Fibroblast of villous mesenchyme (primary cell): Measurements from ENCODE around the gene IFI27. TPM values are rescaled to one million over a fixed set of nuclear protein-coding genes. Genes with fewer than 3 reads are reported as not detected.
"Not testable (repeated sequence)": the region's sequence is repeated elsewhere in the genome, so short reads cannot be mapped to it uniquely, and the experiment has no call there.

ENCODE experiments used
- DNase-seq: peaks from one replicate; pipeline ENCODE4 v3.0.0-alpha.2; 2010; ENCODE audit warnings: low read depth
- H3K4me3 ChIP-seq: 2 replicates; pipeline ENCODE4 v1.5.1; 2011; ENCODE audit warnings: low read depth, mild to moderate bottlenecking, low read length
- total RNA-seq: library from RNA; depleted of rRNA; stranded (reverse); fragments of >200 nt; gene quantifications from 2 replicates; pipeline ENCODE4 v1.2.3, GENCODE V29; 2012
- TF ChIP-seq, protein P1 (sequence below): IDR thresholded peaks from 2 replicates; pipeline ENCODE4 v1.5.1; 2012; ENCODE audit warnings: low read depth, mild to moderate bottlenecking, low read length; ENCODE audit not compliant: insufficient read depth

IFI27 gene
- total RNA-seq, 1 donor, result 51.4 TPM

DNA sequence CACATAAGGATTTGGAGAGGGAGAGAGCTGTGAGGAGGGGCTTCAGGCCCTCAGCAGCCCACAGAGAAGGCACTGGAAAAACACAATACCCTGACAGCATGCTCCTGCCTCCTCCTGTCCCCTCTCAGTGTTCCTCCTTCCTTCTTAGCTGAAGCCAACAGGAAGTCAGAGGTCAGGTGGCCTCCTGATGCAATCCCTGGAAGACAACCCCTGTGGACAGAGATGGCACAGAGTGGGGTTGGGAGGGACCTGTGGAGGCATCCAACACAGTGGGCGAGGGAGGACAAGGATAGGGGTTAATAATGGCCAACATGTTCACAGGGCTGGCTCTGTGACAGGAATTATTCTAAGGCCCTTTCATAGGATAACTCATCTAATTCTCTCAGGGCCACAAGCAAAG, 34.2 kb downstream of the IFI27 start:
- DNase-seq, result no peak
- TF ChIP-seq, protein P1, sequence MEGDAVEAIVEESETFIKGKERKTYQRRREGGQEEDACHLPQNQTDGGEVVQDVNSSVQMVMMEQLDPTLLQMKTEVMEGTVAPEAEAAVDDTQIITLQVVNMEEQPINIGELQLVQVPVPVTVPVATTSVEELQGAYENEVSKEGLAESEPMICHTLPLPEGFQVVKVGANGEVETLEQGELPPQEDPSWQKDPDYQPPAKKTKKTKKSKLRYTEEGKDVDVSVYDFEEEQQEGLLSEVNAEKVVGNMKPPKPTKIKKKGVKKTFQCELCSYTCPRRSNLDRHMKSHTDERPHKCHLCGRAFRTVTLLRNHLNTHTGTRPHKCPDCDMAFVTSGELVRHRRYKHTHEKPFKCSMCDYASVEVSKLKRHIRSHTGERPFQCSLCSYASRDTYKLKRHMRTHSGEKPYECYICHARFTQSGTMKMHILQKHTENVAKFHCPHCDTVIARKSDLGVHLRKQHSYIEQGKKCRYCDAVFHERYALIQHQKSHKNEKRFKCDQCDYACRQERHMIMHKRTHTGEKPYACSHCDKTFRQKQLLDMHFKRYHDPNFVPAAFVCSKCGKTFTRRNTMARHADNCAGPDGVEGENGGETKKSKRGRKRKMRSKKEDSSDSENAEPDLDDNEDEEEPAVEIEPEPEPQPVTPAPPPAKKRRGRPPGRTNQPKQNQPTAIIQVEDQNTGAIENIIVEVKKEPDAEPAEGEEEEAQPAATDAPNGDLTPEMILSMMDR, result no peak
- no peak overlapping the region for H3K4me3 ChIP-seq

- DNase-seq, result no peak
- TF ChIP-seq, protein P1, result no peak
- H3K4me3 ChIP-seq, result no peak overlapping the region
These were observed 35.5 kb downstream of the IFI27 start for GRCh38 chr14:94145902-94146527.

- DNase-seq, result no peak
- no peak overlapping the region for H3K4me3 ChIP-seq
- TF ChIP-seq, protein P1, result no peak
These were observed 42.1 kb downstream of the IFI27 start for GRCh38 chr14:94152676-94153075.

DNA sequence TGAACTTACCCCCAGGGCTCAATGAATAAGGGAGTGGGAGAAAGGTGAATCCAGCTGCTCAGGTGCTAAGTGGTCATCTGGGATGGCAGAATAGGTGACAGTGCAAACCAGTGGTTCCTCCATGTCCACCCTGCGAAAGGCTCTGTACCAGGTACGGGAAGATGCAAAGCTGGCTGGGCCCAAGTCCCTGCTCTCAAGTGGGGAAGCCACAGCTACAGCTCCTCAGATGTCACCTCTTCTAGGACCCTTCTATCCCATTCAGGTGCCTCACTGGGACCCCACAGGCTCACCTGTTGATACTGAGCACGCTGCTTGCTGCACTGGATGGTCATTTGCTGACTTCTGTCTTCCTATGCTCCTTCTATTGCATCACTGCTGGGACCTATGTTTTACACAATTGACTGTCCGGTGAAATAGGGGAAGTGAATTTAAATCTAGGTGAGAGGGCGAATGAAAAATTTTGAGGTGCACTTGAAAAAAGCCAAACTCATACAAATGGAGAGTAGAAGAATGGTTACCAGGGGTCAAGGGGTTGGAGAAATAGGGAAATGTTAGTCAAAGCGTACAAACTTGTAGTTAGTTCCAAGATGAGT, 43.3 kb downstream of the IFI27 start:
- no peak for DNase-seq
- TF ChIP-seq, protein P1, result no peak
- no peak overlapping the region for H3K4me3 ChIP-seq

- not testable (repeated sequence) for DNase-seq, H3K4me3 ChIP-seq
These were observed 45.6 kb downstream of the IFI27 start for GRCh38 chr14:94156143-94156542.

GRCh38 chr14:94157197-94157596, 46.7 kb downstream of the IFI27 start:
- DNase-seq, result no peak
- H3K4me3 ChIP-seq, result no peak overlapping the region
- TF ChIP-seq, protein P1, result no peak

GRCh38 chr14:94158239-94158883, 47.8 kb downstream of the IFI27 start:
- H3K4me3 ChIP-seq, result no peak overlapping the region
- no peak for DNase-seq
- TF ChIP-seq, protein P1, result no peak
